AG10803 (cell line): ENCODE results near the gene AP2M1.

Experiments
- DNase-seq: peaks from one replicate; pipeline ENCODE4 v3.0.0; 2010; ENCODE audit warnings: low read depth
- H3K4me3 ChIP-seq: 2 replicates; pipeline ENCODE4 v1.5.1; 2011; ENCODE audit warnings: mild to moderate bottlenecking, low read length, control low read depth
- CTCF ChIP-seq: conservative IDR thresholded peaks from 2 replicates; pipeline ENCODE4 v1.5.1; 2011; ENCODE audit warnings: mild to moderate bottlenecking, low read length, control low read depth, inconsistent platforms

The AP2M1 gene

DNA sequence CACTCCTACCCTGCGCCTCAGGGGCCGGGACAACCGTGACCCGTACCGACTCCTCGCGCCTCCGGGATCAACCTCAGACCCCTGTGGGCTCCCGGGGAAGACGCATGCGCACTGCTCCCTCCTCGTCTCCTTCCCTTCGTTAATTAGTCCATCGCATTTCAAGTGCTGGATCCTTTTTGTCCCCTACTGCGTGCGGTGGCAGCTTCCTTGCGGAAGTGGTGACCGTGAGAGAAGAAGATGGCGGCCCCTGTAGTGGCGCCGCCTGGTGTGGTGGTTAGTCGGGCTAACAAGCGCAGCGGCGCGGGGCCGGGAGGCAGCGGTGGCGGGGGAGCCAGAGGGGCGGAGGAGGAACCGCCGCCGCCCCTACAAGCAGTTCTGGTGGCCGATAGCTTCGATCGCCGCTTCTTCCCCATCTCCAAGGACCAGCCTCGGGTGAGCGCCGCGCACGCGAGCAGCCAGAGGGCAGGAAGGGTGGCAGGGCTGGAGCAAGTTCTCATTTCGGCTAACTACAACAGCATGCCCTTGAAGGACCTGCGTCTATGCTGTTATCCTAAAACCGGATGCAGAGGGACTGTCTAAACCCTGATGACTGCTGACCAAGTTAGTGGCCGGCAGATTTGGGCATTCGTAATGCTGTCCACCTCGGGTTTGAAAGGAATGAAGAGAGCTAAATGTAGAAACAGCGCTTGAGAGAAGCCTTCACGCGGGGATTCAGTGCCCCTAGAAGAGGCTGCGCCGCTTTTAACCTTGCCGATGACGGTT is 39.3 kb upstream of the AP2M1 start, which contains the start of gene EIF2B5:
EIF2B5 (plus strand) TSS at position 210 of the 762 bp plus-strand sequence; CDS start at position 238, 28 bp downstream.
- TF ChIP-seq CTCF = peak; percentile 34
- peak within 1 kb of the TSS; percentile 97 for H3K4me3 ChIP-seq
- DNase-seq = peak; percentile 94

DNA sequence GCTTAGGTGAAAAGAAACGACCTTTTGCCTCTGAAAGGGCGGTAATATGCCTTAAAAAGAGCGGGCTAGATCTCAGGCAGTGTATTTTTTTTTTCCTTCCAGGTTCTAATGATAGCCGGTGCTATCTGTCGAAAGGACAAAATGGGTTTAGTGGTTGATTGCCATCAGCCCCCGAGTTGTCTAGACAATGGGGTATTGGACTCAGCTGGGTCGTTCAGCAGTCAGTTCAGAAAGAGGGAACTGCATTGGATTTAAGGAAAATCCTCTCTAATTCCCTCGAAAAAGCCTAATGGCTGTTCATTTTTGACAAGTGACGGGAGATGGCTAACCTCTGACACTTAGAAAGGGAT is 38.8 kb upstream of the AP2M1 start:
- peak overlapping the region; percentile 97 for H3K4me3 ChIP-seq
- no peak for TF ChIP-seq CTCF
- no peak for DNase-seq

GRCh38 chr3:184140436-184140835 is 34.2 kb upstream of the AP2M1 start:
- TF ChIP-seq CTCF = no peak
- no peak for DNase-seq
- no peak overlapping the region for H3K4me3 ChIP-seq

GRCh38 chr3:184142199-184142598 is 32.5 kb upstream of the AP2M1 start:
- no peak overlapping the region for H3K4me3 ChIP-seq
- DNase-seq = no peak
- no peak for TF ChIP-seq CTCF

- H3K4me3 ChIP-seq = no peak overlapping the region
- no peak for TF ChIP-seq CTCF
- DNase-seq = no peak
Observed at GRCh38 chr3:184143327-184143726, 31.3 kb upstream of the AP2M1 start.

DNA sequence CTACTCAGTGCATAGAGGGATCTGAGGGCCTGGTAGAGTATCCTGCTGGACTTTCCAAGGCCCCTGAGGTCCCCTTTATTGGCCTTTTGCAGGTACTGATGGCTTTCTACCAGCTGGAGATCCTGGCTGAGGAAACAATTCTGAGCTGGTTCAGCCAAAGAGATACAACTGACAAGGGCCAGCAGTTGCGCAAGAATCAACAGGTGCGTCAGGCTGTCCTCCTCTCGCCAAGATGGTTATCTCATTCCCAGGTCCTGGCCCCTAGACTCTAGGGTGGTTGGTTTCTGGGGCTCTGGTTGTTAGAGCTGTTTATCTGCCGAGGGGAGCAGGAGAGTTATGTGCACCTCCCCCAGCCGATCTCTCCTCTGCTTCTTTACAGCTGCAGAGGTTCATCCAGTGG is 30.1 kb upstream of the AP2M1 start:
- no peak for DNase-seq
- TF ChIP-seq CTCF = no peak
- H3K4me3 ChIP-seq = no peak overlapping the region

GRCh38 chr3:184145111-184145524 is 29.5 kb upstream of the AP2M1 start:
- TF ChIP-seq CTCF = peak; percentile 45
- peak; percentile 48 for DNase-seq
- H3K4me3 ChIP-seq = no peak overlapping the region
